HG03520 (cell line): ENCODE measurements around the gene ALLC.
A peak's percentile ranks its signal among the peaks of the same experiment; 100 is the strongest.

Source experiments
- ATAC-seq: cut with Tn5 transposase; IDR thresholded peaks from one replicate; pipeline ENCODE4 v1.9.1; 2021; ENCODE audit warnings: mild to moderate bottlenecking, moderate library complexity; ENCODE audit not compliant: unreplicated experiment

The ALLC gene

DNA sequence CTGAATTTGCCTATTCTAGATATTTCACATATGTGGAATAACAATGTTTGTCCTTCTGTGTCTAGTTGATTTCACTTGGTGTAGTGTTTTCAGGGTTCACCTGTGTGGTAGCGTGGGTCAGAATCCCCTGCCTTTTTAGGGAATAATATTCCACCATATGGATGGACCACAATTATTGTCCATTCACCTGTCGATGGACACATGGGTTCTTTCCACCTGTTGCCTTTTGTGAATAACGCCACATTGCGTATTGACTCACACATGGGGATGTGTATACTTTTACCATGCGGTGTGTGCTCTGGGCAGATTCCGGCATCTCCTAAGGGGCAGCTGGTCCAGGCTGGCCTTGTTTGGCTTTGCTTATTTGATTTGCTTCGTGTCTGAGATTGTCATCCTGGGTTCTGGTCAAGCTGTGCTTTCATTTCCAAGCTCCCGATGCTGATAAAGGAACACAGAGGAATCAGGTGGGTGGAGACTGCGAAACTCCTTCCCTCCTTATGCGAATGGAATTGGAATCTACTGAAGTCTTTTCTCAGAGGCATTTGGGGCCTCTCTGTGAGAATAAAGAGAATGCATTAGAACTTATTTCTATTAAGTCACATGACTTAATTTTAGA, 18.9 kb upstream of the ALLC start:
- no peak for ATAC-seq

DNA sequence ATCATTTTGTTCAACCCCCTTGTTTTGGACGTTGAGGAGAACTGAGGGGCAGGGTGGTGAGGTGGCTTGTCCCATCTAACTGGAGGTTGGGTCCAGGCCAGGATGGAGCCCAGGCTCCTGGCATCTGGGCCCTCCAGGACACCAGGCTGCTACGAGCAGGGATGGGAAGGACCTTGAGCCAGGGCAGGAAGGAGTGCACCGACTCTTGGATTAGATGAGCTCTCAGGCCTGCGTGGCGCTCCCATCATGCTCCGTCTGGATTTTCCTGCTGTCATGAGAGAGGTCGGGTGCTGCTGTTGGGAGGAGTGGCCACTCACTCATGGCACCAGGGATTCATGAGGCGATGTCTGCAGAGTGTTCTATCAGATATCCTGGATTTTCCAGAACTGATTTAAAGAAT, 18.3 kb upstream of the ALLC start:
- ATAC-seq = no peak

DNA sequence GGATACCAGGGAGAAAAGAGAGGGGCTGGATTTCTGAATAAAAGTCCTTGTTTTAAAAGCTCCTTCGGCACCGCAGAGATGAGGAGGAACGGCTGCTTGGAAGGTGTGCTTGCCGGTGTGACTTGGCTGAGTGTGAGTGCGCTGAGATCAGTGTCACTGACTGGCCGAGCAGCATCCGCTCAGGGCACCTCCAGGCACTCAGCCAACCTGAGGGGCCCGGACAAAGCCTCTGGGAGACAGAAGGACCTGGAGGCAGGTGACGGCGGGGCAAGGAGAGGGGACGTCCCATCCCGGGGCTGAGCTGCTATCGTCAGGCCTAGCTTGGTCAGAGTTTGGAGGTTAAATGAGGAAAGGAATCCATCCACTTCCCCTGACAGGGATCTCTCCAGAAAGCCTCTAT, 16.8 kb upstream of the ALLC start:
- ATAC-seq = no peak

DNA sequence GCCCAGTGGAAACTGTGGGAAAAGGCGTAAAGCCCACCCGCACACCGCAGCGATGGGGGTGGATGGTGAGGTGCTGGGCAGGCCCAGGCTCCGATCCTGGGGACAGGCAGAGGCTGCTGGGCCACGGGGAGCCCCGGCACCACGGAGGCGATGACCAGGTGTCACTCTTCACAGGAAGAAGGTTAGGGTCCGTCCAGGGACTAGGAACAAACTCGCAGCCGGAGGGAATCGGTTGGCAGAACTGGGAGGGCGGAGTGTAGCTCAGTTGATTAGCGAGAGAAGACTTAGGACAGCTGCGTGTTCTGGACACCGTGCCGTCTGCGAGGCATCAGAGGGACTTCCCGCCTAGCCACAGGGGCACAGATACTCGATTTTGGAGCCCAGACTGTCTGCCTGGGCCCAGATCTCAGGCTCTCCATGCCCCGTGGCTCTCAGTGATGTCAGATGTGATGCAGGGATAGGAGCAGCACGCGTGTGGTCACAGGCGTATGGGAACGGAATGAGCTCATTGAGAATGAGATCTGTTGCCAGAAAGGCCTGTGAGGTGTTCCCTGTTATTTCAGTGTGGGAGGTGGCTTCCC, 16.1 kb upstream of the ALLC start:
- no peak for ATAC-seq

DNA sequence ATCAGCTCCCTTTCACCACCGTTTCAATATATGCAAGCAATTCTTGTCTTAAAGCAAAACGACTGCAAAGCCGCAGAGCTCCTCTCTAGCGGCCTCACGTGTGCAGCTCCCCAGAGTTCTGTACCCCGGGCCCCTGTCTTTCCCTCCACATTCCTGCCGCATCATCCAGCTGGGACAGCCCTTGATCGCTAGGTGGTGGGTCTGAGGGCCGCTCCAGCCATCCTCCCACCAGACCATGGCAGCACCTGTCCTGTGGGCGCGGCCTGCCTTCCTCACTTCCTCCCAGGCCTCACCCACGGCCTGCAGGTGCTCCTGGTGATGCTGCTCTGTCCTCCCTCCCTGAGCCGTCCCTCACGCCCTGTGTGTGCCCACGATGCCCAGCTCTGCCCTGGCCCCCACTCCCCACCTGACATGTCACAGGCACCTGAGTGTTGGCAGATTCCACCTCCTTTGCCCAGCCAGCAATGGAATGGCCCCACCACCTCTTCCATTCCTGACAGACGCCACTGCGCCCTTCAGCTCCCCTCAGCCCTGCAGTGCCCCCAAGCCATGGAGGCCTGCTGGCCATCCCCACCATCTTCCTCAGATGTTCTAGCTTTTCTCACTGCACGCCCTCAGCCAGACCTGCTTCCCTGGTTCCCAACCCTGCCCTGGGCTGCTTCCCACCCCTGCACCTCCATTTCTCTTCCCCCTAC, 15.3 kb upstream of the ALLC start:
- ATAC-seq = no peak

DNA sequence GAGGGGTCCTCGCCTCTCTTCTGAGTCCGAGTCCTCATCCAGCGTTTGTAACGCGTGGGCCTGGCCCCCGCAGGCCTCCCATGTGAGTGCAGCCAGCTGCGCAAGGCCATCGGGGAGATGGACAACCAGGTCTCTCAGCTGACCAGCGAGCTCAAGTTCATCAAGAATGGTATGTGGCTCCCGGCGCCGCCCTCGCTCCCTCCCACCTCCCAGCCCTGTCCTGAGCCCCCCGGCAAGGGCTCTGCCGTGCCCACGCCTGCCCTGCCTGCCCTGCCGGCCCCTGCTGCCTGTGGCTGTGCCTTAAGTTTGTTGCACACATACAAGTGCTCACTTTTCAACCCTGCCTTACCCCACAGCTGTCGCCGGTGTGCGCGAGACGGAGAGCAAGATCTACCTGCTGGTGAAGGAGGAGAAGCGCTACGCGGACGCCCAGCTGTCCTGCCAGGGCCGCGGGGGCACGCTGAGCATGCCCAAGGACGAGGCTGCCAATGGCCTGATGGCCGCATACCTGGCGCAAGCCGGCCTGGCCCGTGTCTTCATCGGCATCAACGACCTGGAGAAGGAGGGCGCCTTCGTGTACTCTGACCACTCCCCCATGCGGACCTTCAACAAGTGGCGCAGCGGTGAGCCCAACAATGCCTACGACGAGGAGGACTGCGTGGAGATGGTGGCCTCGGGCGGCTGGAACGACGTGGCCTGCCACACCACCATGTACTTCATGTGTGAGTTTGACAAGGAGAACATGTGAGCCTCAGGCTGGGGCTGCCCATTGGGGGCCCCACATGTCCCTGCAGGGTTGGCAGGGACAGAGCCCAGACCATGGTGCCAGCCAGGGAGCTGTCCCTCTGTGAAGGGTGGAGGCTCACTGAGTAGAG, 14.4 kb upstream of the ALLC start:
- no peak for ATAC-seq

DNA sequence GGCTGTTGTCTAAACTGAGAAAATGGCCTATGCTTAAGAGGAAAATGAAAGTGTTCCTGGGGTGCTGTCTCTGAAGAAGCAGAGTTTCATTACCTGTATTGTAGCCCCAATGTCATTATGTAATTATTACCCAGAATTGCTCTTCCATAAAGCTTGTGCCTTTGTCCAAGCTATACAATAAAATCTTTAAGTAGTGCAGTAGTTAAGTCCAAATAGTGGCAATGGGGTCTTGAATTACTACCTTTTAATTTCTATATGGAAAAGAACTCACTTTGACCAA, 13.8 kb upstream of the ALLC start:
- ATAC-seq = peak; percentile 80

DNA sequence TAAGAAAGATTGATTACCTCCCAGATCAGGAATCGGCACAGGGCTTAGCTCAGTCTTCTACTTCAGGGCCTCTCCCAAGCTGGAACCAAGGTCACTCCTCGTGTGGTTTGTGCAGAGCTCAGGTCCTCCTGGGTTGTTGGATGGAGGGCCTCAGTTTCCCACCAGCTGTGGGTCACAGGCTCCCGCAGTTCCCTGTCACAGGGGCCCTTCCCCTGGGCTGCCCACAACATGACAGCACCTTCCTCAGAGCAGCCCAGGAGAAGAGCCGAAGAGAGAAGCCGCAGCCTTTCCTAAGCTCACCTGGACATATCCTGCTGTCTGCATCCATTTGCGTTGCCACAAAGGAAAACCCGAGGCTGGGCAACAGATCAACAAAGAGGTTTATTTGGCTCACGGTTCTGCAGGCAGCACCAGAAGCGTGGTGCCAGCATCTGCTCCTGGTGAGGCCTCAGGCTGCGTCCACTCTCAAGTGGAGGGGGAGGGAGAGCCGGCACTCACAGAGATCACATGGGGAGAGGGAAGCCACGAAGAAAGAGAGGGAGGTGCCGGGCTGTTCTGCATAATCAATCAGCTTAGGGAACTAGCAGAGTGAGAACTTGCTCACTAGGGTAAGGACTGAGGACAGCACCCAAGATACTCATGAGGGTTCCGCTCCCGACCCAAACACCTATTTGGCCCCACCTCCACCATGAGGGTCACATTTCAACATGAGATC, 13.0 kb upstream of the ALLC start:
- ATAC-seq = no peak

DNA sequence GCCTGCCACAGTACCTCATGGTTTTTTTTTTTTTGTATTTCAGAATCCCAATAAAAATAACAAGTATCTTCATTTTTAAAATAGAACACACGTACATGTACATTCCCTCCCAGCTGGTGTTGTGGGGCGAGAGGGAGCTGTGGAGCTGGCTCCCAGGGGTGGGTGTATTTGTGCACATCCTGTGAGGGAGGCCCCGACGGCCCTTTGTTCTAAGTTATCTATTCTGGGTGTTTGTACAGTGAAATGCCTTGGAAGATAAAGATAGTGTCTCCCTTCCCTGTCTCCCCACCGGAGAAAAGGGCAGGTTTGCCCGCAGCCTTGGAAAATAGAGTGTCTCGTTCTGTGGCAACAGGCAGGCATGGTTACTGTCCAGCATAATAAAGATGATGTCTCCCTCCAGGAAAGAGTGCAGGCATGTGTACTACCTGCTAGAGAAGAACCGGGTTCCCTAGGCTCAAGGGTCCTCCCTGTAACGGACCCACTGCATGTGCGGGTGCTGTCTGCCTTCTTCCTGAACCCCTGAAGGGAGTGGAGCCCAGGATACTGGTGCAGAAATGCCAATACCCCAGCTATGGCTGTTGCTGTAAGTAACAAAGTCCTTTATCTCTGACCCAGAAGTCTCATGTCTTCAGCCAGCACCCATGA, 12.1 kb upstream of the ALLC start:
- ATAC-seq = no peak

DNA sequence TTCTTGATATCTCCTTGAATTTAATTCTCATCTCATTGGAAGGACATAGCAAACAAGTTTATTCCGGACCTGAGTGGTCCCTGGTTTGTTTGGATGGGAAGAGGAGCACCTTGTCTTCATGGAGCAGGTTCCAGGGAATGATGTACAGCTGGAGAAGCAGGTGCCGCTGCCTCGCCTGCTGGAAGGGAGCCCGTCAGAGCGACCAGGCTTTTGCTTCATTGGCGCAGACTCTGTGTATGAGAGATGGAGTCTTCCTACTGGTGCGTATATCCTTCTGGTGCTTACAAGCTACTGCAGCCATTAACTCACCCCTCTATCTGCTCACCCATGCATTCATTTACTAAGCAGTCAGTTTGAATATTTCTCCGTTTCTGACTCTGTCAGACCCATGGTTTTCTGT, 11.6 kb upstream of the ALLC start:
- no peak for ATAC-seq

DNA sequence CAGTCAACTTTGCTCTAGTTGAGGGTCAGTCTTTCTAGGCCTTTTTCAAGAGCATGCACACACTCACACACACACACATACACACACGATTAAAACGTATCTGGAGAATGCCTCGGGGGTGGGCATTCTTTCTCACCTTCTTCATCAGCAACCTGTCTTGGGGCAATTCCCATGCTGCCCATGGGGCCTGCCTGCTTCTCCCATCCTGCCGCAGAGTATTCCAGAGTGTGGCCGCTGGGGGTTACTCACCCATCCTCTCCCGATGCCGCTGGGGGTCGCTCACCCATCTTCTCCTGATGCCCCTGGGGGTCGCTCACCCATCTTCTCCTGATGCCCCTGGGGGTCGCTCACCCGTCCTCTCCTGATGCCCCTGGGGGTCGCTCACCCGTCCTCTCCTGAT, 10.8 kb upstream of the ALLC start:
- no peak for ATAC-seq

DNA sequence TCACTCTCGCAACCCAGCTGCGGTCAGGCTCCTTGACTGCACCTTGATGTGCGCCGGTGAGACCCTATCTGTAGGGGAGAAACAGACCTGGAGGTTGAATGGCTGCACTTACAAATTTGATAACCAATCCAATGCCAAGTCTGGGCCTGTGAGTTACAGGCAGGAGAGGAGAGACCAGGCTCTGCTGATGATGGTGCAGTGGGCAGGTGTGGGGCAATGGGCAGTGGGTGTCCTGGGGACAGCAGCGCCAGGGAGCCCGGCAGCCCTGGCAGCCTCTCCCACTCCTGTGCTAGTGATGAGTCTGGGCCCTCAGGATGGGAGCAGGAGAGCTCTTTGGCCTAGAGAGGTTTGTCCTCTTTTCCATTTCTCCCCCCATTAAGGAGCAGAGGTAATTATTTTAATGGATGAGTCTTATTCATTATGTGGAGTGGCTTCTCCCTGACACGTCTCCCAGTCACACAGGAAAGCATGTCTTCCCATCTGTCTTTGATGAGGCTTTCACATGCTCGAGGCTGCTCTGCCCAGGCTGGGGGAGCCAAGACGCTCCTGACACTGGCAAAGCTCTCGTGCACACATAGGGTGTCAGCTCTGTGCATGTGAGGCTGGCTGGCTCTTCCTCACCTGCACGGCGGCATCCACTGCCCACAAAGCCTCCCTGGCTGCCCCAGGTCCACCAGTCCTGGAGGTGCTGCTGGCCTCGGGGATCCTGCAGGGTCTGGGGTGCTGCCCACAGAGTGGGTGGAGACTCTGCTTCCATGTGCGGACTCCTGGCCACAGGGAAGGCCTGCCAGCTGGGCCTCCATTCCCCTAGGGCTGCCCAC, 10.0 kb upstream of the ALLC start:
- no peak for ATAC-seq

DNA sequence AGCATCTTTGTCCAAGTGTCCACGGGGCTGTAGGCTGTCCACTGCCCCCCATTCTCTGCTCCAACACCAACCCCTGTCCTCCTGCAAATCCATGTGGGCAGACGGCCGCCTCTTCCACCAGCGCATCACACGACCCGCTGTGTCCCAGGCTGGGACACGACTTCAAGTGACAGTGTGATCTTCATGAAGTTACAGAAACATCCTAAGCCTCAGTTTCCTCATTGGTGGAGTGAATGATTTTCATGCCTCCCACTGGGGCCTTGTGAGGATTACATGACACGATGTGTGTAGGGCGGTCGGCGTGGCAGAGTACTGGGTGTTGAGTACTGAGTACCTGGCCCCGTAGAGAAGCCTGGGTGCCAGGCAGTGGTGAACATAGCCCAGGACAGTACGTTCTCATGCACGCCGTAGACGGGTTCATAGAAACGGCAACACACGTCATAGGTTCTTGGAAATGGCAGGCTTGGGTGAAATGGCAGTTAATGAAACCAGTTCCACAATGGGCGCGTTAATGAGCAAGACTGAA, 9.3 kb upstream of the ALLC start:
- ATAC-seq = no peak

DNA sequence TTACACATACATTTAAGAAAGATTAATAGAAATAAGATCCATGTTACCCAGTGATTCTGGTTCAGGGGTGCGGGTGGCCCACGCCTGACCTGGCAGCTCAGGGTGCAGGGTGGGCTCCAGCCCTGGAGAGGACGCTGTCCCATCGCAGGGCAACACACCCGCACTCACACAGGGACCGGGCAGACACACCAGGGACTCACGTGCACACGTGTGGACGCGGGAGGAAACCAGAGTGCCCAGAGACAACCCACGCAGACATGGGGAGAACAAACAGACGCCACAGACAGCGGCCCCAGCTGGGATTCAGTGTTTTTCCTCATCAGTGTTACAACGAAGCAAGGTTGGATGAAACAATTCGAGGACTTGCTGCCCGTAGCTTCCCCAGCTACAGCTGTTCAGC, 8.4 kb upstream of the ALLC start:
- no peak for ATAC-seq

DNA sequence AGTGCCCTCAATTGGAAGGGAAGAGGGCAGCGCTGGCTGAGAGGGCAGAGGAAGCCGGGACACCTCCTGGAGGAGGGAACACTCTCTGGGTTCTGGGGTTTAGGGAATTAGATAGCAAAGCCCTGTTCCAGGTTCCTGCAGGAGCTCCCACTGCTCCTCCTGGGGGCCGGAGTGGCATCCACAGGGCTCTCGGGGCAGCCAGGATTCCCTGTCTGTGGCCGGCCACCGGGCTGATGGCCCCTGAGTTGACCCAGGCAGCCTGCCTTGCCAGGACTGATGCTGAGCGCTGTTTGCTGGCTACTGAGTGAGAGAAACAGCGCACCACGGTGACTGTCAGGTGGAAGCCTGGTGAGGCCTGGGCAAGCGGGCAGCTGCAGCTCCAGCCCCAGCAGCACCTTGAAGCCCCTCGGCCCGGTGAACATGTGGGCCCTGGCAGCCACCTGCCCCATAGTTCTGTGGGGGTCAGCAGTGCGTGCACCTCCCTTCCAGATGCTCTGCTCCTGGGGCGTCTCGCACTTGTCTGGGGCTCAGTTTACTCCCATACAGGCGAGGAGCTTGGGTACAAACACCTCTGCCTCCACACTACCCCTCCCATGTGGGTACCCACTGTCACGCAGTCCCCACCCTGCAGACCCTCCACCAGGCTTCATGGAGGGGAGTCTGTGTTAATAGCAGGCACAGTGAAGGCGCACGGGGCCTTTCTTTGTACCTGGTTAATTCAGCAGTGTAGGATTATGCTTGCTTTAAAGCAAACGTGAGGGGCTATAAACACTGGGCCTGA, 7.7 kb upstream of the ALLC start:
- no peak for ATAC-seq

DNA sequence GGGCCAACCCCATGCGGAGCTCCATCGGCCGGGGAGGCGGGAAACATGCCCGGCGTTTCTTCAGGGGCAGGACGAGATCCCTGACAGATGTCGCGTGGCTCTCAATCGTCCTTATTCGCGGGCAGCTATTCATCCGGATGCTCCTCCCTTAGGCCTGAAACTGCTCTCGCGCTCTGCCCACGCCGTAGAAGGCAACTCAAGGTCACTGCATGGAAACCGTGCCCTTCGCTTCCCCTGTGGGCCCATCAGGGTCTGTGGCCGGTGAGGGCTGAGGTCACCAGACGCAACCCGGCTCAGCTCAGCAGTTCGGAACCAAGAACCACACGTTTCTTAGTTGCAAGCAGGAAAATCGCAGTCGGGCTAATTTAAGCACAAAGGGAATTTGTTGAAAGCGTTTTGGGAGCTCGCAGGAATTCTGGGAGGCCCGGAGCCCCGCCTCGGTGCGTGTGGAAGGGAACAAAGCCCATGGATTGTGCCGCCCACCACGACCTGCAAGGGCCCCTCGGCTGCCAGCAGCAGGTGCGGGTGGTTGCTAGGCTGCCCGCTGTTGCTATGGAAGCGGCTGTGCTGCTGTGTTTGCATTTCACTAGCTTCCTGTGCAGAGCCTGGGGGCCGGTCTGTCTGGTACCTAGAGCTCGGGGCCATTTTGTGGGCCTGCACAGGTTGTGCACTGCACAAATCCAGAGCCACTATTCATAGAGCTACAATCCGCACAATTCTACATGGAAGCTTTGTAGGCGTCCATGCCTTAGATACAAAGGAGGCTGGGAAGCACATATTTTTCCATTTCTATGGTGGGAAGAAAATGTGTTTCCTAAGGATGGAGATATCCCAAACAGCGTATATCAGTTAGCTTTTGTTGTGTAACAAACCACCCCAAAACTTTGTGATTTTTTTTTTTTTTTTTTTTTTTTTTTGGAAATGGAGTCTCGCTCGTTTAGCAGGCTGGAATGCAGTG, 6.0 kb upstream of the ALLC start:
- peak; percentile 86 for ATAC-seq

DNA sequence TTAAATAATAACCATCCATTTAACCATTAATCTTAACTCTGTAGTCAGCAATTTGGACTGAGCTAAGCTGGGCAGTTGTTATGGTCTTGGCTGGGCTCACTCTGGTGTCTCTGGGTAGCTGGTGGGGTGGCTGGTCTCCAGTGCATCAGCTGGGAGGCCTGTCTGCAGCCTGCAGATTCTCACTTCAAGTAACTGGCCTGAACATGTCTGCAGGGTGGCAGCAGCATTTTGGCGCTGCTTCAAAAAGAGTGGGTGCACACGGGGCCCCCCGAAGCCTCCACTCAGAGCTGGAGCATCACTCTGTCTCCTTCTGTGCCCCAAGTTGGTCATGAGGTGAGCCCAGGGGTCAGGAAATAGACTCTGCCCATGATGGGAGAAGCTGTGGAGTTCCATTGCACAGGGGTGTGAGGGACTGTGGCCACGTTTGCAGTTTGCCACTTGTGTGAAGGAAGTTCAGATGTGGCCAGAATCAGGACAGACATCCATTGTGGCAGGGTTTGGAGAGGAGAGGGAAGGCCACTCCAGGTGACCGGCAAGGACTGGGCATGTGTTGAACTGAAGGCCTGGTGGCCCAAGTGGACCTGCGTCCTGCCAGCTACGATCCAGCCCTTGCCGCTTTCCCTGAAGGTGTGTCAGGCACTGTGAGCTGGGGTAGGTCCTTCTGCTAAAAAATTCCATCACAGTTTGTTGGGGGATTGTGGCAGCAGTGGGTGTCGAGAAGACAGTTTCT, 4.9 kb upstream of the ALLC start:
- ATAC-seq = no peak
